ENCODE data around the gene CGRRF1.

Gene CGRRF1

GRCh38 chr14:54475911-54476310 is 33.8 kb upstream of the CGRRF1 start:
- Histone ChIP-seq H3K4me3 (ENCODE audit: low read depth in 1 of 2, low read length in 2 of 2) (no peak overlapping the region), H3K4me1 (ENCODE audit: control insufficient read depth in 1 of 2, insufficient read depth in 2 of 2, low read length in 2 of 2) (peaks cover 2 to 8% of the 10 kb centered on the region in 2 donors), H3K9ac (ENCODE audit: low read depth in 1 of 2, low read length in 2 of 2) (no peak overlapping the region), H3K36me3 (ENCODE audit: control insufficient read depth in 1 of 2, insufficient read depth in 2 of 2, low read length in 2 of 2) (peaks cover 10 to 31% of the 10 kb centered on the region in 2 donors), H3K27ac (ENCODE audit: low read depth, low read length) (no peak overlapping the region), H3K9me3 (ENCODE audit: control insufficient read depth in 1 of 2, low read length in 2 of 2) (no peaks in the 10 kb centered on the region), H3K27me3 (ENCODE audit: control insufficient read depth in 1 of 2, insufficient read depth in 2 of 2, low read length in 2 of 2) (no peaks in the 10 kb centered on the region)

- no peak overlapping the region for H3K4me3 ChIP-seq (ENCODE audit: low read depth in 1 of 2, low read length in 2 of 2)
- H3K9ac ChIP-seq (ENCODE audit: low read depth in 1 of 2, low read length in 2 of 2), result no peak overlapping the region
- H3K27me3 ChIP-seq (ENCODE audit: control insufficient read depth in 1 of 2, insufficient read depth in 2 of 2, low read length in 2 of 2), result no peaks in the 10 kb centered on the region
- H3K27ac ChIP-seq (ENCODE audit: low read depth, low read length), result no peak overlapping the region
- peaks cover 15 to 42% of the 10 kb centered on the region in 2 donors for H3K36me3 ChIP-seq (ENCODE audit: control insufficient read depth in 1 of 2, insufficient read depth in 2 of 2, low read length in 2 of 2)
- no peaks in the 10 kb centered on the region for H3K9me3 ChIP-seq (ENCODE audit: control insufficient read depth in 1 of 2, low read length in 2 of 2)
- H3K4me1 ChIP-seq (ENCODE audit: control insufficient read depth in 1 of 2, insufficient read depth in 2 of 2, low read length in 2 of 2), result peaks cover 7 to 16% of the 10 kb centered on the region in 2 donors
These were observed 31.0 kb upstream of the CGRRF1 start for GRCh38 chr14:54478636-54479215.

- H3K36me3 ChIP-seq (ENCODE audit: control insufficient read depth in 1 of 2, insufficient read depth in 2 of 2, low read length in 2 of 2), result peaks cover 15 to 40% of the 10 kb centered on the region in 2 donors
- no peak overlapping the region for H3K4me3 ChIP-seq (ENCODE audit: low read depth in 1 of 2, low read length in 2 of 2)
- H3K9ac ChIP-seq (ENCODE audit: low read depth in 1 of 2, low read length in 2 of 2), result no peak overlapping the region
- H3K27ac ChIP-seq (ENCODE audit: low read depth, low read length), result no peak overlapping the region
- H3K4me1 ChIP-seq (ENCODE audit: control insufficient read depth in 1 of 2, insufficient read depth in 2 of 2, low read length in 2 of 2), result peaks cover 10 to 24% of the 10 kb centered on the region in 2 donors
- H3K27me3 ChIP-seq (ENCODE audit: control insufficient read depth in 1 of 2, insufficient read depth in 2 of 2, low read length in 2 of 2), result no peaks in the 10 kb centered on the region
- H3K9me3 ChIP-seq (ENCODE audit: control insufficient read depth in 1 of 2, low read length in 2 of 2), result no peaks in the 10 kb centered on the region
These were observed 28.7 kb upstream of the CGRRF1 start for GRCh38 chr14:54480830-54481562.

GRCh38 chr14:54481695-54482094 is 28.0 kb upstream of the CGRRF1 start:
- Histone ChIP-seq H3K4me1 (ENCODE audit: control insufficient read depth in 1 of 2, insufficient read depth in 2 of 2, low read length in 2 of 2) (peaks cover 14 to 30% of the 10 kb centered on the region in 2 donors), H3K27me3 (ENCODE audit: control insufficient read depth in 1 of 2, insufficient read depth in 2 of 2, low read length in 2 of 2) (no peaks in the 10 kb centered on the region), H3K4me3 (ENCODE audit: low read depth in 1 of 2, low read length in 2 of 2) (no peak overlapping the region)

GRCh38 chr14:54483073-54483745 is 26.5 kb upstream of the CGRRF1 start:
- H3K27ac ChIP-seq (ENCODE audit: low read depth, low read length), result no peak overlapping the region
- peaks cover 15 to 33% of the 10 kb centered on the region in 2 donors for H3K36me3 ChIP-seq (ENCODE audit: control insufficient read depth in 1 of 2, insufficient read depth in 2 of 2, low read length in 2 of 2)
- H3K9ac ChIP-seq (ENCODE audit: low read depth in 1 of 2, low read length in 2 of 2), result no peak overlapping the region
- peaks cover 26 to 39% of the 10 kb centered on the region in 2 donors for H3K4me1 ChIP-seq (ENCODE audit: control insufficient read depth in 1 of 2, insufficient read depth in 2 of 2, low read length in 2 of 2)
- H3K27me3 ChIP-seq (ENCODE audit: control insufficient read depth in 1 of 2, insufficient read depth in 2 of 2, low read length in 2 of 2), result no peaks in the 10 kb centered on the region
- peak overlapping the region in 1 of 2 donors; percentile 36 for H3K4me3 ChIP-seq (ENCODE audit: low read depth in 1 of 2, low read length in 2 of 2)
- no peaks in the 10 kb centered on the region for H3K9me3 ChIP-seq (ENCODE audit: control insufficient read depth in 1 of 2, low read length in 2 of 2)

More at GRCh38 chr14:54481695-54482094, 28.0 kb upstream of the CGRRF1 start:
- Histone ChIP-seq H3K9ac (ENCODE audit: low read depth in 1 of 2, low read length in 2 of 2) (no peak overlapping the region), H3K9me3 (ENCODE audit: control insufficient read depth in 1 of 2, low read length in 2 of 2) (no peaks in the 10 kb centered on the region), H3K27ac (ENCODE audit: low read depth, low read length) (no peak overlapping the region), H3K36me3 (ENCODE audit: control insufficient read depth in 1 of 2, insufficient read depth in 2 of 2, low read length in 2 of 2) (peaks cover 15 to 39% of the 10 kb centered on the region in 2 donors)

- Histone ChIP-seq H3K9ac (ENCODE audit: low read depth in 1 of 2, low read length in 2 of 2) (no peak overlapping the region), H3K9me3 (ENCODE audit: control insufficient read depth in 1 of 2, low read length in 2 of 2) (no peaks in the 10 kb centered on the region), H3K4me3 (ENCODE audit: low read depth in 1 of 2, low read length in 2 of 2) (peak overlapping the region in 1 of 2 donors; percentile 36), H3K27me3 (ENCODE audit: control insufficient read depth in 1 of 2, insufficient read depth in 2 of 2, low read length in 2 of 2) (no peaks in the 10 kb centered on the region), H3K36me3 (ENCODE audit: control insufficient read depth in 1 of 2, insufficient read depth in 2 of 2, low read length in 2 of 2) (peaks cover 9 to 27% of the 10 kb centered on the region in 2 donors), H3K27ac (ENCODE audit: low read depth, low read length) (no peak overlapping the region), H3K4me1 (ENCODE audit: control insufficient read depth in 1 of 2, insufficient read depth in 2 of 2, low read length in 2 of 2) (peaks cover 26 to 39% of the 10 kb centered on the region in 2 donors)
These were observed 25.9 kb upstream of the CGRRF1 start for GRCh38 chr14:54483846-54484245.

GRCh38 chr14:54486685-54487084 is 23.0 kb upstream of the CGRRF1 start:
- Histone ChIP-seq H3K36me3 (ENCODE audit: control insufficient read depth in 1 of 2, insufficient read depth in 2 of 2, low read length in 2 of 2) (peaks cover 5 to 10% of the 10 kb centered on the region in 2 donors), H3K4me3 (ENCODE audit: low read depth in 1 of 2, low read length in 2 of 2) (no peak overlapping the region), H3K27me3 (ENCODE audit: control insufficient read depth in 1 of 2, insufficient read depth in 2 of 2, low read length in 2 of 2) (no peaks in the 10 kb centered on the region), H3K9ac (ENCODE audit: low read depth in 1 of 2, low read length in 2 of 2) (no peak overlapping the region), H3K9me3 (ENCODE audit: control insufficient read depth in 1 of 2, low read length in 2 of 2) (no peaks in the 10 kb centered on the region), H3K27ac (ENCODE audit: low read depth, low read length) (no peak overlapping the region), H3K4me1 (ENCODE audit: control insufficient read depth in 1 of 2, insufficient read depth in 2 of 2, low read length in 2 of 2) (peaks cover 34 to 39% of the 10 kb centered on the region in 2 donors)

GRCh38 chr14:54487771-54488170 is 21.9 kb upstream of the CGRRF1 start:
- peak overlapping the region; percentile 90 for H3K27ac ChIP-seq (ENCODE audit: low read depth, low read length)
- H3K4me3 ChIP-seq (ENCODE audit: low read depth in 1 of 2, low read length in 2 of 2), result peak overlapping the region; percentile 88 to 95
- H3K9me3 ChIP-seq (ENCODE audit: control insufficient read depth in 1 of 2, low read length in 2 of 2), result no peaks in the 10 kb centered on the region
- no peaks in the 10 kb centered on the region for H3K27me3 ChIP-seq (ENCODE audit: control insufficient read depth in 1 of 2, insufficient read depth in 2 of 2, low read length in 2 of 2)
- H3K9ac ChIP-seq (ENCODE audit: low read depth in 1 of 2, low read length in 2 of 2), result peak overlapping the region; percentile 85 to 99
- H3K36me3 ChIP-seq (ENCODE audit: control insufficient read depth in 1 of 2, insufficient read depth in 2 of 2, low read length in 2 of 2), result peaks cover 0 to under 1% of the 10 kb centered on the region in 2 donors
- peaks cover 34 to 35% of the 10 kb centered on the region in 2 donors for H3K4me1 ChIP-seq (ENCODE audit: control insufficient read depth in 1 of 2, insufficient read depth in 2 of 2, low read length in 2 of 2)

- H3K4me3 ChIP-seq (ENCODE audit: low read depth in 1 of 2, low read length in 2 of 2), result peak overlapping the region; percentile 88 to 95
- no peaks in the 10 kb centered on the region for H3K36me3 ChIP-seq (ENCODE audit: control insufficient read depth in 1 of 2, insufficient read depth in 2 of 2, low read length in 2 of 2)
- H3K27ac ChIP-seq (ENCODE audit: low read depth, low read length), result peak overlapping the region; percentile 90
- peaks cover 31 to 33% of the 10 kb centered on the region in 2 donors for H3K4me1 ChIP-seq (ENCODE audit: control insufficient read depth in 1 of 2, insufficient read depth in 2 of 2, low read length in 2 of 2)
- H3K27me3 ChIP-seq (ENCODE audit: control insufficient read depth in 1 of 2, insufficient read depth in 2 of 2, low read length in 2 of 2), result no peaks in the 10 kb centered on the region
- H3K9ac ChIP-seq (ENCODE audit: low read depth in 1 of 2, low read length in 2 of 2), result peak overlapping the region; percentile 85 to 99
- no peaks in the 10 kb centered on the region for H3K9me3 ChIP-seq (ENCODE audit: control insufficient read depth in 1 of 2, low read length in 2 of 2)
These were observed 21.4 kb upstream of the CGRRF1 start for GRCh38 chr14:54488318-54488645.

All from duodenal mucosa (tissue), 2 donors.